HG02870 (cell line): ENCODE data around the gene KLK10.
"Not testable (repeated sequence)": the region's sequence is repeated elsewhere in the genome, so short reads cannot be mapped to it uniquely, and the experiment has no call there.

ENCODE experiments used
- ATAC-seq: cut with Tn5 transposase; IDR thresholded peaks from one replicate; pipeline ENCODE4 v1.9.1; 2021; ENCODE audit warnings: mild to moderate bottlenecking, moderate library complexity; ENCODE audit not compliant: unreplicated experiment

The KLK10 gene

DNA sequence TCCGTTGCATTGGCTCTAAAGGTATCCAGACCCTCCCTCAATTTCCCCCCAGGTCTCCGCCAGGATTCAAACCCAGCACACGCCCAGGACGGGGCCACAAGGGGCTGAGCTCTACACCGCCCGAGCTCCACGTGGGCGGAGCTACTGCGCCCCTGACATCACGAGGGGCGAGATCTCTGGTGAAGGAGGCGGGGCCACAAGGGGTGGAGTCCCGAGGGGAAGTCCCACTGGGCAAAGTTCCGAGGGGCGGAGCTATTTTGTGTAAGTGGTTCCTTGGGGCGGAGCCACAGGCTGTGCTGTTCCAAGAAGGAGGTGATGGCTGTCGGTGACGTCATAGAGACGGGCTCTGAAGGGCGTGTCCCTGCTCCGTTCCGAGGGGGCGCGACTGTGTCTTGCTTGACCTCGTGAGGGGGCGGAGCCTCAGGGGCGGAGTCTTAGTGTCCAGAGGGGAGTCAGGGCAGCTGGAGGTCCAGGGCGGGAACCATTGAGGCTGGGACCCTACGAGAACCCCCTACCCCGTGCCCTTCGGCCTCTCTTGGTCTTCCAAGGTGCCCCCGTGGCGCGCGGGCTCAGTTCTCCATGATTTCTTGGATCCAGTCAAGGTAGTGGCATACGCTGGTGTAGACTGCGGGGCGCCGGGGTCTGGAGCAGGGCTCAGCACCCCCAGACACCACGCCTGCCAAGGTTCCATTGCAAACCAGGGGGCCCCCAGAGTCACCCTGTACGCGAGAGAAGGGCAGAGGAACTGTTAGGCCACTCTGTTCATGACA, 16.8 kb downstream of the KLK10 start:
- ATAC-seq = no peak

DNA sequence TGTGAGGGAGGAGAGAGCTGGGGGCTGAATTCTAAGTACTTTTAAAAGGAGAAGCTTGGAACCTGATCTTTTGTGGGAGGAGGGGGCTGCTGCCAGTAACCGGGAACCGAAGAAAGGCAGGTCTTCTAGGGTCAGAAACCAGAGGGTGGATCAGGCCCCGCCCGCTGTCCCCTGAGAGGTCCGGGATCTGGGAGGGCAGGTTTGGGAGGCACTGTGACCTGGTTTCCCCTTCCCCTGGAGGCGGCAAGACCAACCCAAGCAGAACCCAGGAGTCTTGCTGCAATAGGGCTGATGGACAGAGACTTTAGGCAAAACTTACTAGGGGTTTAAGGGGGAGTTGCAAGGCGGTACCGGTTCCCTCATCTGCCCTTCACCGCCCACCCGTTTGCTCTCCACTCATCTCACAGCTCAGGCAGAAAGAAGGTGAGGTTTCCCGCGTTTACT, 17.4 kb downstream of the KLK10 start:
- ATAC-seq = no peak

DNA sequence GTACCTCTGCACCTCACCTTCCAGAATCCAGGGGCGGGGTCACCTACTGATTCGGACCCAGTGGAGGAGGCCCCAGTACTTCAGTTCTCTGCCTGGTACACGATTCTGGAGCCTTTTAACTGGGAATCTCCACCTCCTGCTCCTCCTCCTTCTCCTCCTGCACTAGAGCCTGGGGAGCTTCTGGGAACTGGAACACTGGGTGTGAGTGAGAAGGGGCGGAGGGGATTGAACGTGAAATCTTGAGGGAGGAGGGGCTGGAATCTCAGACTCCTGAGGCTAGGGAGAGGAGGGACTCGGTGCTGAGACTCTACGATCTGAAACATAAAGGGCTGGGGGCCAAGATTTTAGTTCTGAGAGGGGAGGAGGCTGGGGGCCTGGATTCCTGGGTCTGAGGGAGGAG, 18.0 kb downstream of the KLK10 start, which contains the start of gene KLK8:
KLK8 (minus strand) TSS at position 90 of the 400 bp plus-strand sequence. CDS start 437 bp downstream, outside the sequence.
- ATAC-seq = no peak

DNA sequence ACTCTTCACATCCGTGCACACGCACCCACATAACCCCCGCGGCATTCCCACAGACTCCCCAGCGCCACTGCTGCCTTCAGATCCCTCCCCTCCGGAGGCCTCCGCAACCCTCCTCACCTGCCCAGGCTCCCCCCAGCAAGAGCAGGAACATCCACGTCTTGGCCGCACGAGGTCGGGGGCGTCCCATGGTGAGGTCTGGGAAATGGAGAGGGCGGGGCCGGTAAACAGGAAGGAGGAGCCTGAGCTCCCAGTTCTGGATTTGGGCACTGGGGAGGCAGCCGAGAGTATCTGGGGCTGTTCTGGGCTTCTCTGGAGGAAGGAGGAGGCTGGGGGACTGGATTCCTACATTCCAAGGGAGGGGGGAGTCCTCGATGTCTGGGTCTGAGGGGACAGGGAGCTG, 18.5 kb downstream of the KLK10 start:
- no peak for ATAC-seq

DNA sequence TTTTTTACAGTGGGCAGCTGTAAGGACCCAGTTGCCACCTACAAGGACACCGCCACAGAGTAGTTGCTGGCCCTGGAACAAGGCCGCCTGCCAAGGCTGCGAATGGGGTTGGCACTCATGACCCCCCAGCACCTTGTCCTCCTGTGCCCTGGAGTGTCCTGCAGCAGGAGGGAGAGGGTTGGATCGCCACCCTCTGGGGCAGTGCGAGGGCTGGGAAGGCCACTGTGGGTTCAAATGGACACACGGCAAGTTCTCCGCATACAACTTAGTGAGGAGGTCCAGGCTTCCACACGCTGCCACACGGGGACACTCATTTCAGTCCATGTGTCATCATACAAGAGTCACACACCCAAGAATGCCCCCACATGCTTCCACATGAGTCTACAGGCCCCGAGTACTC, 19.1 kb downstream of the KLK10 start:
- no peak for ATAC-seq

DNA sequence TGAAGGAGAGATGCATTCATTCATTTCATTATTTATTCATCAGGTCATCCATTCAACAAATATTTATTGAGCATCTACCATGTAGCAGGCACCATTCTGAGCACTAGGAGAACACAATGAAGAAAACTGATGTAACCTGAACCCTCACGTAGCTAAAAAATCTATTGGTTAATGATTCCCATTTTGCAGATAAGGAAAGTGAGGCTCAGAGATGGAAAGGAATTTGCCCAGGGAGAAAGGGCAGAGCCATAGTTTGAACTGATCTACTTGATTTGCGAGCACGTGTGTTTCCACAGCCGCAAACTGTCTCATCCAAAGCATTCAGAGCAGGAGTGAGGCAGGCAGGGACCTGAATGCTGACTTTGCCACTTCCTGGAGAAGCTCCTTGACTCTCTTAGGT, 20.8 kb downstream of the KLK10 start:
- ATAC-seq = no peak

DNA sequence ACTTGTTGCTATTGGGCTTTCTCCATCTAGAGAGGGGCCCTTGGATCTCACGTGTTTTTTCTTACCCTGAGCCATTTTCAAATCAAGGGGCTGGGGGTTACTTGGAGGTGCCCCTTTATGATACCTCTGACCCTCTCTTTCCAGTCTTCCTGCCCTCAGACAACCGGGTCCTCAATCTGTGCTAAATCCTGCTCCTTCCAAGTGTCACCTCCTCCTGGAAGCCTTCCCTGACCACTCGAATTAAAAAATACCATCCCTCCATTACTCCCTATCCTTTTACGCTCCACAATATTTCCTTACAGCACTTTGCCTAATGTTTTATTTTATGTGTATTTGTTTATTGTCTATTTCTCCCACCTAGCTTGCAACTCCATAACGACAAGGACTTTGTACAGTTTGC, 21.4 kb downstream of the KLK10 start:
- ATAC-seq = no peak

DNA sequence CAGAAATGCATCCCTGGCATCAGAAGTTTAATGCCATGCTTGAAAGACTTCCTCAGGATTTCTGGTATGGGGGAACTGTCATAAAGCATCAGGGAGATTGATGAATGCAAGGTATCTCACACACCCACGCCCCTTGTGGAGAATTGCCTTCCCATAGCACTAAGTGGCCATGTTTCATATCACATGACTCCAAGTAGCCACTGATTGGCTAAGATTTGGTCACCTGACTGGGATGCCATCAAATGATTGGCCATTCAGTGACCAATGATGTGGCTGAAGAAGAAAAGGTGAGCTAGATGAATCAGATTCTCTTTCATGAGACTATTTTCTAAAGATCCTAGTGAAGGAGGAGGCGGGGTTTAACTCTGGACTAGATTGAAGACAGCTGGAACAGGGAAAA, 25.4 kb downstream of the KLK10 start:
- ATAC-seq = no peak

DNA sequence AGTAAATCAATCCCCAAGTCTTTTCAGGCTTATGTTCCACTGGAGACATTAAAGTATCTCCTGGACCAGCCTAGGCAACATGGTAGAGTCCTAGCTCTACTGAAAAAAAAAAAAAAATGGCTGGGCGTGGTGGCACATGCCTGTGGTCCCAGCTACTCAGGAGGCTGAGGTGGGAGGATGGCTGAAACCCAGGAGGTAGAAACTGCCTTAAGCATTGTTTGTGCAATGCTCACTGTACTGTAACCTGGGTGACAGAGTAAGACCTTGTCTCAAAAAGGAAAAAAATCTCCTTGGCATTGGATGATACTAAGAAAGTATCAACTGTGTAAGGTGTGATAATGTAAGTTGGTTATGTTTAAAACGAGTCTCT, 26.9 kb downstream of the KLK10 start:
- no peak for ATAC-seq

DNA sequence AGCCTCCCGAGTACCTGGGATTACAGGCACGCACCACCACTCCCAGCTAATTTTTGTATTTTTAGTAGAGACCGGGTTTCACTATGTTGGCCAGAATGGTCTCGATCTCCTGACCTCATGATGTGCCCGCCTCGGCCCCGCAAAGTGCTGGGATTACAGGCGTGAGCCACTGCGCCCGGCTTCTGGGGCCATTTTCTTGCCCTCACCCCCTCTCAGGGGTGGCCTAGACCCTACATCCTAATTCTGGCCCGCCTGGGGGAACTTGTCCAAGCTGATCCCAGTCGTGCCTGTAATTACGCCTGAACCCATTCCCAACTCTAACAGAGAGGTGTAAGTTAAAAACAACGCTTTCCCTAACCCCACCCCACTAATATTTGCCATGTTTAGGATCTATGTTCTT, 35.1 kb downstream of the KLK10 start:
- ATAC-seq = not testable (repeated sequence)

DNA sequence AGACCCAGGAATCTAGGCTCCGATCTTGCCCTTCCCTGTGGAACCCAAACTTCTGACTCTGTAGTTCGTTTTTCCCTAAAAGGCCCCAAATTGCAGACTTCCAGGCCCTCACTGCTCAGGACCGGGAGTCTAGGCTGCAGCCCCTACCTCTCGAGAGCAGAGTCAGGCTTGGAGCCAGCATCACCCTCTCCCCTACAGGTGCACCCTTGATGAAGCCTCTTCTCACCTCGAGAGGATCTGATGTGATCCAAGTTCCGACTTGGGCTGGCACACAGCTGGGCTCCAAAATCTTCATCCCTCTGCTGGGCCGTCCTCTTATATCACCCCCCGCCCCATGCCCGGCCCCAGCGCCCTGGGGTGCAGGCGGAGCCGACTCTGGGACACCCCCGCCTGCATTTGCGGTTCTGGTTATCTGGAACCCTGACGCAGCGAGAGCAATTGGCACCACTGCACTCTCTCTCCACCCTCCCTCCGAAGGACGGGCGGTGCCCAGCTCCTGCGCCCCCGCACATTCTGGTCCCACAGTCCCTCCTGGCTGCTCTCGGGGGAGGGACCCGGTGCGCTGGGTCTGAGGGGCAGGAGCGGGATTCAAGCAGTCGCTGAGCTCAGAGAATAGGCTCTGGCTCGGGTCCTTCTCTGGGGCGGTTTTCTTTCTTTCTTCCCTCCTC, 35.8 kb downstream of the KLK10 start, which contains the start of gene KLK7:
KLK7 (minus strand) TSS at position 293 of the 668 bp plus-strand sequence. CDS start 1,518 bp downstream, outside the sequence.
- no peak for ATAC-seq

DNA sequence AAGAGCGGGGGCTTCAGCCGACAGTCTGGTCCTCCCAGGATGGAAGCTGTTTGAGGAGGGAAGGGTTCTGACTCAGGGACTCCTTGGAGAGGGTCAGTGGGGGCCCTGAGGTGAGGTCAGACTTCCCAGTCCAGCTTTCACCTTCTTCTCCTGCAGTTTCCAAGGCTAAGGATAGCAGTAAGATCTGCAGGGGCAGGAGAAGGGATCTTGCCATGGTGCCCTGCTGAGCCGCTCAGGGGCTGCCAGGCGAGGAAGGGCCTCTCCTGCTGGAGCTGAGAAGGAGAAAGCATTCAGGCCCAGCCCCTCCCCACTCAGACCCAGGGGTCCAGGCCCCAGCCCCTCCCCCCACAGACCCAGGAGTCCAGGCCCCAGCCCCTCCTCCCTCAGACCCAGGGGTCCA, 37.3 kb downstream of the KLK10 start:
- no peak for ATAC-seq

DNA sequence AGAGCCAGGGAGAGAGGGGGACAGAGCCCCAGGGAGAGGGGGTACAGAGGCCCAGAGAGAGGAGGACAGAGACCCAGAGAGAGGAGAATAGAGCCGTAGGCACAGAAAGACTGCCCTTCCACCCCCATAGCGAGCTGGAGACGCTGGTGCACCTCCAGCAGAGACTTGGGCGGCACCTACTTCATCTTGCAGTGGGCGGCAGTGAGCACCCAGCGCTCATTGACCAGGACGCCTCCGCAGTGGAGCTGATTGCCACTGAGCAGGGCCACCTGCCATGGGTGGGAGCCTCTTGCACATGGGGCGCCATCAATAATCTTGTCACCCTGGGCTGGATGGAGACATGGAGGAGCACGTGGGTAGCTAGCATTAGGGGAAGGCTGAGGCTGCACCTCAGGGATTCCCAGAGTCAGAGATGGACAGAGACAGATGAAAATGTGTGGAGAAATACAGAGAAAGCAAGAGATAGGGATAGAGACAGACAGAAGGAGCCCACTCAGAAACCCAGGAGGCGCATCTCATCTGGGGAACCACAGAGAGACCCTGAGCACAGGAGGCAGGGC, 37.8 kb downstream of the KLK10 start:
- no peak for ATAC-seq

DNA sequence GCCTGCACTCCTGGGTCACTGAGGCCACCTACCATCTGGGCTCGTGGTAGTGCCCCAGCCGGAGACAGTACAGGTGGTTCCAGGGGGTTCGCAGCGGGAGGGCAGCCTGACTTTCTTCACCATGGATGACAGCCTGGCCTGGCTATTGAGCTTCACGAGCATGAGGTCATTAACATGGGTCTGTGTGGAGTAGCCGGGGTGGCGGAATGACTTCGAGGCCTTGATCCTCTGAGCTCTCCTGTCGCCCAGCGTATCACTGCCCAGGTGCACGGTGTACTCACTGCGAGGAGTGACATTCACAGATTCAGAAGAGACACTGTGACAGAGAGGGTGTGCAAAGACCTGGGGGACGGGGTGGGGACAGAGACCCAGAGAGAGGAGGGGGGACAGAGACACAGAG, 39.3 kb downstream of the KLK10 start:
- ATAC-seq = no peak

DNA sequence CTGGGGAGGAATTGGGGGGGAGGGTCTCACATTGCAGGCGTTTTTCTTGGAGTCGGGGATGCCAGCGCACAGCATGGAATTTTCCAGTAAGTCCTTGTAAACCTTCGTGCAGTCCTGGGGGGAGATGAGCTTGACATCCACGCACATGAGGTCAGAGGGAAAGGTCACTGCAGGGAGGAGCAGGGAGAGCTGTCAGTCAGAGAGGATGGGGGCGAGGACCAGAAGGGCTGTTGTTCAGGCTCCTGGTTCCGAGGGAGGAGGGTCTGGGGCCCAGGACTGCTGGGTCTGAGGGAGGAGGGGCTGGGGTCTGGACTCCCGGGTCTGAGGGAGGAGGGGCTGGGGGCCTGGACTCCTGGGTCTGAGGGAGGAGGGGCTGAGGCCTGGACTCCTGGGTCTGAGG, 39.8 kb downstream of the KLK10 start:
- ATAC-seq = no peak

DNA sequence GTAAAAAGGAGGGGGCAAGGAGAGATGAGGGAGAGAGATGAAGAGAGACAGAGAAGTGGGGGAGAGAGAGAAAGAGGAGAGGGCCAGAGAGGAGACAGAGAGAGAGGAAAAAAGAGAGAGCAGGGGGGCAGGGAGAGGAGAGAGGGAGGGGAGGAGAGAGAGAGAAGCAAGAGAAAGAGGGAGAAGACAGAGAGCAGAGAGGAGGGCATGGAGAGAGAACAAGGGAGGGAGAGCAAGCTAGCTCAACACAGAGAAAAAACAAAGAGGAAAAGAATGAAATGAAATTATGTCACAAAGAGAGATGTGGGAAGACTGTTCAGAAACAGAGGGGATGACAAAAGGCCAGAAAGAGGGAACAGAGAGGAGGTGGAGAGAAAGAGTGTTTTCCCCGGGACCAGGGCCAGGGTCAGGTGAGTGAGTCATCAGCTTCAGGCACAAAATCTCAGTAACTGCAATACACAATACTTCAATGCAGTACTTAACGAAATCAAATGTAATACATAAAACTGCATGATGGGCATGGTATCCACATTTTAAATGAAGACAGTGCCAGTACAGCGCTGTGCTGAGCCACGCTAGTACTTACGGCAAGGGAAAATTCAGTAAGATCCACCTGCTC, 40.6 kb downstream of the KLK10 start:
- ATAC-seq = no peak

DNA sequence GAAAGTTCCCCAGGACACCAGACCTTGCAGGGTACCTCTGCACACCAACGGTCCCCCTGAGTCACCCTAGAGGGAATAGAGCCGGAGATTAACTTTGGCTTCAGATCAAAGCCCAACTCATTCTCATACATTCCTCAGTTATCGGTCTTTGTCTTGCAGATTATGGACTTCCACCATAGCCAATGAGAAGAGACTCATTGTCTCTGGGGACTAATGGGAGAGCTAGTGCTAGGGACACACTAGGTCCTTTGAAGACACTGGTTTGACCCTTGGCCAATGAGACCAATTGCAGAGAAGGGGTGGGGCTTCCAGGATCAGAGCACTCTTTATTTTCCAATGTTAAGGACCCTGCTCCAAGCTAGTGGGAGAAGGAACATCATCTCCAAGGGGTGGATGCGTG, 41.9 kb downstream of the KLK10 start:
- ATAC-seq = no peak

DNA sequence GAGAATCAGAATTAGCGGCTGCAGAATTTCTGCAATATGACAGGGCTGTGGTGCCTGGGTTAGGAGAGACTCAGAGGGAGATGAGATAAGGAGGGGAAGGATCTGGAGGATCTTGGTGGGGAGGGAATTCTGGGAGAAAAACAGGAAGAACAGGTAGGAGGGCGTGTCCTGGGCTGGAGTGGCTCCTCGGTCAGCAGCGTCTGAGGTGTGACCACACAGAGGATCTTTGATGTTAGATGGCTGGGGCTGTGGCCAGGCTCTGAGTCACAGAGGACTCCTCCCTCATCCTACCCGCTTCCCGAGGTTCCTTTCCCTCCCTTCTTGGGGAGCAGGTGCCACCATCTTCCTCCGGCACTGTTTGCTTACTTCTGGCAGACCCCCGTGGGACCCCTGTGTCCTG, 43.7 kb downstream of the KLK10 start:
- no peak for ATAC-seq

DNA sequence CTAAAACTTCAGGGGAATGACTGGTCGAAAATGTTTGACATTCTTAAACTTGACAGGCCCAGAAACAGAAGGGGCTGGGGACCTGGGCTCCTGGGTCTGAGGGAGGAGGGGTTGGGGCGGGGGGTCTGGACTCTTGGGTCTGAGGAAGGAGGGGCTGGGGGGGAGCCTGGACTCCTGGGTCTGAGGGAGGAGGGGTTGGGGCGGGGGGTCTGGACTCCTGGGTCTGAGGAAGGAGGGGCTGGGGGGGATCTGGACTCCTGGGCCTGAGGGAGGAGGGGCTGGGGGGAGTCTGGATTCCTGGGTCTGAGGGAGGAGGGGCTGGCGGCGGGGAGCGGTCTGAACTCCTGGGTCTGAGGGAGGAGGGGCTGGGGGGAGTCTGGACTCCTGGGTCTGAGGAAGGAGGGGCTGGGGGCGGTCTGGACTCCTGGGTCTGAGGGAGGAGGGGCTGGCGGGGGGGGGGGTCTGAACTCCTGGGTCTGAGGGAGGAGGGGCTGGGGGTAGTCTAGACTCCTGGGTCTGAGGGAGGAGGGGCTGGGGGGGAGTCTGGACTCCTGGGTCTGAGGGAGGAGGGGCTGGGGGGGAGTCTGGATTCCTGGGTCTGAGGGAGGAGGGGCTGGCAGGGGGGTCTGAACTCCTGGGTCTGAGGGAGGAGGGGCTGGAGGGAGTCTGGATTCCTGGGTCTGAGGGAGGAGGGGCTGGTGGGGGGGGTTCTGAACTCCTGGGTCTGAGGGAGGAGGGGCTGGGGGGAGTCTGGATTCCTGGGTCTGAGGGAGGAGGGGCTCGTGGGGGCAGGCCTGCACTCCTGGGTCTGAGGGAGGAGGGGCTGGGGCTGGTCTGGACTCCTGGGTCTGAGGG, 44.6 kb downstream of the KLK10 start:
- no peak for ATAC-seq

DNA sequence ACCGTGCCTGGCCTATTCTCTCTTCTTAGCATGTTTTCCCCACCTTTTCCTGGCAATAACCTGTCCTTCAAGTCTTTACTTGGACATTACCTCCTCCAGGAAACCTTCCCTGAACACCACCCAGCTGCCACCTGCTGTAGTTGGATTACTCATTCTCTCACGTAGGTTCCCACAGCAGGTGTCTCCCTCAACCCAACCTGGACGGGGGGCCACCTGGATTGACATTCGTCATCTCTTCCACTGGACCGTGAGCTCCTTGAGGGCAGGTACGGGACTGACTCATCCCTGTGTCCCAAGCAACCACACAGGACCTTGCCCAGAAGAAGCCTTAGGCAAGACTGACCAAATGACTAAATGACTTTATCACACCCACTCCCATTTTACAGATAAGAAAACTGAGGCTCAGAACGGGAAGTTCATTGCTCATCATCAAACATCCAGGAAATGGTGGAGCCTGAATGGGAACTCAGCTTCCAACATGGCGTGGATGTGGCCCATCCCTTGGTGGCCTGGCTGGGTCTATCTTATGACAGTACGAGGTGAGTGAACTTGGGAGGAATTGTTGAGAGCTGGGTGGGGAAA, 46.6 kb downstream of the KLK10 start:
- no peak for ATAC-seq
